Colon (tissue), 2 donors: ENCODE results near the gene SLC1A2.

Experiments used
- FAIRE-seq: peaks from 2 replicates; lab custom pipeline; 2012; peaks lifted over from hg19 to GRCh38; lab: Jason Lieb, UNC
- donor health status: control.
- donor health status: control.

The SLC1A2 gene

DNA sequence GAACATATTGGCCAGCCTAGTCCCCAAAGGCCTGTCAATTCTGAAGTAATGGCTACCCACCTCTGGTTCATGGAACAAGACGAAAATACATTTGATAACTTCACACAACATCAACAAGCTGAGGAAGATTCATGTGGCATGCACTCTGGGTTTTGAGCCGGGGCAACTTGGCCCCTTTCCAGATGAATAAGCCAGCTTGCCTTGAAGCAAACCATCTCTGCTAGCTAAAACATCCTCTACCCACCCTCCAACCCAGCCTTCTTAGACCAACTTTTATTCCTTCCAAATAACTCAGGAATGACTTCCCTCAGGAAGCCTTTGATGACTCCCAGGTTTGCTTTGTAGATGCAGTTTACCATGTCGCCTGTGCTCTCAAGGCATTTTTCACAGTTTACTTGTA lies 94.4 kb downstream of the SLC1A2 start:
- FAIRE-seq = no peak

DNA sequence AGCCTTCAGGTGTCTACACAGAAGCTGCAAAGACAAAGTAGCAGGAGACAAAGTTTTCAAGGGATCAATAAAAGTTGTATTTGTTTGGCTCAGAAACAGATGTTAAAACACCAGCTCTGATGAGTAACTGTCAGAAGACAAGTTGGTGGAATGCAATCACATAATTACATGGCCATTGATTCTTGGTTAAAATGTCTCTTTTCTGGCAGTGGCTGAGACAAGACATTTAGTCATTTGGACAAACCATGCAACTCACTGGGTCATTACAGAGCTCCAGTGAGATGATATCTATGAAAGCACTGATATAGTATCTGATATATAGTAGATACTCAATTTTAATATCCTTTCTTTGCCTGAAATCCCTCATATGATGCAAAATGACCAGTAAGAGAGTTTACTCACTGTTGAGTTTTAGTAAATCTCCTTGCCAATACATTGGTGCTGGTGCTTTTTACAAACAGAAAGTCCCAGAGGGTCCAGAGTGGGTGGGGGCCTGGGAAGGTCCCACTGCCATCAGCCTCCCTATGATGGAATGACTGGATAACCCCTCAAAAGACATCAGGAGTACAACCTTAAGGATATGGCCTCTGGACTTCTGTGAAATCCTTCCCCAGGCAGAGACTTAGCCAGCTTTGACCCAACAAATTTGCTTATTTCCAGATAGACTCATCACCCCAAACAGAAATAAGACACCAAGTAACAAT lies 95.0 kb downstream of the SLC1A2 start:
- no peak for FAIRE-seq

DNA sequence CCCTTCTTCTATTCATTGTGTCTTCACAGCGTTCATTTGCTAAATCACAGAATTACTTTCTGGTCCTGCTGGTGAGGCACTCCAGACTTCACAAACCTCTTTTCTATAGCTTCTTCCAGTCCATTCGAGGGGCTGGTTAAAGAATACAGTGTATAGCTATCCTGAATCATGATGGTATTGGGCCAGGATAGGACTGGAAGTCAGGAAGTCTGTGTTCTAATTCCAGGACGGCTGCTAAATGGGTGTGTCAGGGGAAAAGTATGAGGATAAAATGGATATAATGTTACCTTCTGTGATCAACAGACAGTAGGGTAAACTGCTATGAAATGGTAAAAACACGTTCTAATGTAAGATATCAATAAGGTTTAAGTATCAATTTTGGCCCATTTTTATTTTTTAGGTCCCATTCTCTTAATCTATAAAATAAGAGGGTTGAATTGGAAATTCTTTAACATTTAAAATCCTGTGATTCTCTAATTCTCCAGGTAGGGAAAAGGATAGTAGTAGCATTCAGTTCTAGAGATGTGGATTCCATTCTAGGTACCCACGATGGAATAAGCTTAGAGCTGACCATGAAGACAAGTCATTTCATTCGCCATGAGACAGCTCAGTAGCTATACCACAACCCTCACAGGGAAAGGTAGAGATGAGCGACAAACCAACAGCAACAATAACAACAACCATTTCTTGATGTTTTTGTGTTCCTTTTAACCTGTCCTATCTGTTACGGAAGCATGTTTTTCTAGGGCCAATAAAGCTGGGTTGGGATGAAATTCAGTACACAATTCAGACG lies 96.1 kb downstream of the SLC1A2 start:
- FAIRE-seq = no peak

GRCh38 chr11:35322318-35322979 lies 96.9 kb downstream of the SLC1A2 start:
- no peak for FAIRE-seq

DNA sequence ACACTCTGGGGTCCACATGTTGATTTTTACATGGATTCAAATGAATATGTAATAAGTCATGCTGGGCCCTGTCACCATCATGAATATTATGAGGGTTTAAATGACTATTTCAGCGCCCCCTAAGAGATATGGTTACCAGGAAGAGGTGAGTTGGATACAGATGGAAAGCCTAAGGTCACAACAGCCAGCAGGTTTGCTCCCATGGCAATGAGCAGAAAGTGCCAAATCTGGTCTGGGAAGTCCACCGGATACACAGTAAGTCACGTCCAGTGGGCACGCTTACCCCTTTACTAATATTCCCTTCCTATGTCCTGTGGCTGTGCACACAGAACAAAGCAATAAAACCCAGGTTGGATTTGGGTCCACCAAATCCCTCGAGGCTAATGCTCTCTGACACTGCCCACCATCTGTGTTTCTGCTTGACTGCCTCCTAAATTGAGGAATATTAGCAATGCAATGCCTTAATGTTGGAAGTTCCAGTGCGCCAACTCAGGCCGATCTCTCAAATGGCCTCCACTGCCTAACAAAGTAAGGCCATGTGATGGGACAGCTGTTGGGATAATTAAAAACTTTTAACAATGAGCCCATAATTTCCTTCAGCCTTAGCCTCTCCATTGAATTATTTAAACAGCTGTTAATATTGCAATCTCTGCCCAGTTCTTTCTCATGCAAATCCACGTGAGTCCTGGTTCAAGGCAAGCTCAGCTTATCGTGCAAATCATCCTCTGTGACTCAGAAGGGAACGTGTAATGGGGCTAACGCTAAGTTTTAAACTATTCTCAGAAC lies 97.6 kb downstream of the SLC1A2 start:
- FAIRE-seq = no peak

- no peak for FAIRE-seq
Measured at GRCh38 chr11:35321111-35321510, 98.2 kb downstream of the SLC1A2 start.

DNA sequence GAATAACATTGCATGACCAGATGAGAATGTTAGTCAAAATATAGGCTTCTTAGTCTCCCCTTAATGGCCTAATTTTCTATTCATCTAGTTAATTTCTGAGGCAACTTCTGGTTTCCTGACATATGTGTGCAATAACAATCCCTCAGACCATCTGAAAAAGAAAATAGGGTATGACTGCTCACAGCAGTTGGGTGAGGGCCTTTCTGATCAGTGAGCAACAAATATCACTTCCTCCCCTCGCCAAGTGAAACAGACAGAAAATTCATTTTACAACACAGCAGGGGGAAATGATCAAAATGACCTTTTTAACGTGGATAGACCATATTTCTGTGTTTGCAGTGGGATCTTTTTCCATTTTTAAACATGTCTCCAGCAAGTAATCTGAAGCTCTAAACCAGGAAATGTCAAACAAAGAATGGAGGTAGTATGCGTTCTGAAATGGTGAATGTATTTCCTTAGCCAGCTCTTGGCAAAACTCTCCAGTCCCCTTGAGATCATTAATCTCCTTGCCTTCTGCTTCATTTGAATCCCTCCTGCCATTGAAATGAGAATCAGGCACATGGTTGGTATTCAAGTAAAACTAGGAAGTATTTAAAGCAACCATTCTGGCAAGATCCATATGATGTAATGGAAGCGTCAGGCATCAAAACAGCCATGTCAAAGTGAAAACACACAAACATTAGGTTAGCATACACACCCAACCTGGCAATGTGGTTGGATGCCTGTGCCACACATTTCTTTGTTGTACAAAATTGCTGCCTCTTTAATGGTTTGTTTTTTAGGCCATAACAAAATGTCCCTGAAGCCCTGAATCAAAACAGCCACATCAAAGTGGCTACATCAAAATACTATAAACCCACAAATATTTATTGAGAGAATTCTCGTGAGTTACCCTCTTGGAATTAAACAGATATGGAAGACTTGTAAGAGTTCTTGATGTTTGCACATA lies 100.1 kb downstream of the SLC1A2 start:
- FAIRE-seq = no peak

DNA sequence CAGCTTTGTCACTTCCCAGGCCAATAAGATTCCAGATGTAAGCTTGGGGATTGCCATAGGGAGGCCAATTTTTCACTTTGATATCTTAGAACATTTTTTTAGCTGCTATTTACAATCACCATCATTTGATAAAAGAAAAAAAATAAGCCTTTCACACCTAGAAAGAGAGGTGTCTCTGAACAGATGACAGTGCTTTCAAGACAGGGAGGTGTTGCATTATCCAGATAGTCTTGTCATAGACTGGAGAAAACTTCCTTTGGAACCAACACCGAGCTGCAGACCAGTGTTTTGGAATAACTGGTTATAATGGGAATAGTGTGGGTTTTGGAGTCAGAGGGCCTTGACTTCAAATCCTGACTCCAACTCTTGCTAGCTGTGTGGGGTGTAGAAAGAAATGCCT lies 101.0 kb downstream of the SLC1A2 start:
- FAIRE-seq = no peak

DNA sequence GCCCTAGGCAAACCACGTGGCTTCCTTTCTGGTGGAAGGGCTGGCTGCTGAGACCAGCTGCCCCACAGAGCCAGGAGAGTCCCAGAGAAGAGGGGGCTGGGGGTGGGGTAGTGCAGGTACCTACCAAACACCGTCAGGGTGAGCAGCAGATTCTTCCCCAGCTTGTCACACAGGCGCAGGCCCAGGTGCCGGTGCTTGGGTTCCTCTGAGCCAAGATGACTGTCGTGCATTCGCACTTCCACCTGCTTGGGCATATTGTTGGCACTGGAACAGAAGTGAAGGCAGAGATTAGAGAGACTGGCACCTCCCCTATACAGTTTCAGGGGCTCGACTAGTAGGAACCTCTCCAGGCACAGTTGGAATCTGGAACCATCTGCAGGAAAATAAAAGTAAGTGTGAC lies 102.1 kb downstream of the SLC1A2 start:
- FAIRE-seq = no peak

GRCh38 chr11:35316161-35316560 lies 103.2 kb downstream of the SLC1A2 start:
- no peak for FAIRE-seq

- FAIRE-seq = no peak
Measured at GRCh38 chr11:35313760-35314153, 105.6 kb downstream of the SLC1A2 start.

GRCh38 chr11:35313066-35313759 lies 106.1 kb downstream of the SLC1A2 start:
- FAIRE-seq = no peak

DNA sequence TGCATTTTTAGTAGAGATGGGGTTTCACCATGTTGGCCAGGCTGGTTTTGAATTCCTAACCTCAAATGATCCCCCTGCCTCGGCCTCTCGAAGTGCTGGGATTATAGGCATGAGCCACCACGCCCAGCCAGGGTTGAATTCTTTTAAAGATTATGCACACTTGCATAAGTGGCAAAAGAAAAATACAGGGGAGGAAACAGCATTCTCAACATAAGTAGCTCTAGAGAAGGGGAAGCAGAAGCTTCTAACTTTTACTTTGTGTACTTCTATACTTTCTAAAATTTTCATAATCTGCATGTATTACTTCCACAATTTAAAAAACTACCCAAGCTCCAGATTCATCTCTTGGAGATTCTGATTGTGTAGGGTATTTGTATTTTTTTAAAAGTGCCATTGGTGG lies 108.0 kb downstream of the SLC1A2 start:
- FAIRE-seq = no peak

DNA sequence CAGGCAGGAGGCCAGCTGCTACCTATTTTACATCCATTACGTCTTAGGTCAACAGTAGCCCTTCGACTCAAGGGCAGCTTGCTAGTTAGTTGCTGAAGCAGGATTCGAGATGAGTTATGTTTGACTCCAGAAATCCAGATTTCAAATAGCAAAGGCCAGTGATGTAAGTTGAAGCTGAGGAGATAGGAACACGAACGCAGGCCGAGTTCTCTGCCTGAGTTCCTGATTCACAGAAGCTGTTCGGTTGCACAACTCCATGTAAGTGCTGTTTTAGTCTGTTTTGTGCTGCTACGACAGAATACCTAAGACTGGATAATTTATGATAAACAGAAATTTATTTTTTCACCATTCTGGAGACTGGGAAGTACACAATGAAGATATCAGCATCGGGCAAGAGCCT lies 111.2 kb downstream of the SLC1A2 start:
- FAIRE-seq = no peak

GRCh38 chr11:35307221-35307621 lies 112.1 kb downstream of the SLC1A2 start:
- no peak for FAIRE-seq

- FAIRE-seq = no peak
Measured at GRCh38 chr11:35305670-35306382, 113.5 kb downstream of the SLC1A2 start.

GRCh38 chr11:35304900-35305460 lies 114.4 kb downstream of the SLC1A2 start:
- FAIRE-seq = no peak

DNA sequence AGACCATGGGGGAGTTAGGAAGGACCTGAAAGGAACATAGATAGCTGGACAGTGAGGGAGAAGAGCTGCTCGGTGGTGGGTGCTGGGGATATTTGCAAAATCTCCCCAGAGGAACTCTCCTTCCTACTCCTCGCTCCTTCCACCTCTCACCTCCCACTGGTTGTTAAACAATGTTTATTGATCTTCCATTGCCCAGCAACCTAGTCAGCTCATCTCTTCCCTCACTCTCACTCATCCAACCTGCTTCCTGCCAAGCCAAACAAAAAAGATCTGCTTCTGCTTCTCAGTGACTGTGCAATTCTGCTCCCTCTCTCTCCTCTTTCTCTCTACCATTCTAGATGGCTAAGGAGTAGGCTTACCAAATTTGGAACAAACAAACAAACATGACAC lies 115.0 kb downstream of the SLC1A2 start:
- no peak for FAIRE-seq

DNA sequence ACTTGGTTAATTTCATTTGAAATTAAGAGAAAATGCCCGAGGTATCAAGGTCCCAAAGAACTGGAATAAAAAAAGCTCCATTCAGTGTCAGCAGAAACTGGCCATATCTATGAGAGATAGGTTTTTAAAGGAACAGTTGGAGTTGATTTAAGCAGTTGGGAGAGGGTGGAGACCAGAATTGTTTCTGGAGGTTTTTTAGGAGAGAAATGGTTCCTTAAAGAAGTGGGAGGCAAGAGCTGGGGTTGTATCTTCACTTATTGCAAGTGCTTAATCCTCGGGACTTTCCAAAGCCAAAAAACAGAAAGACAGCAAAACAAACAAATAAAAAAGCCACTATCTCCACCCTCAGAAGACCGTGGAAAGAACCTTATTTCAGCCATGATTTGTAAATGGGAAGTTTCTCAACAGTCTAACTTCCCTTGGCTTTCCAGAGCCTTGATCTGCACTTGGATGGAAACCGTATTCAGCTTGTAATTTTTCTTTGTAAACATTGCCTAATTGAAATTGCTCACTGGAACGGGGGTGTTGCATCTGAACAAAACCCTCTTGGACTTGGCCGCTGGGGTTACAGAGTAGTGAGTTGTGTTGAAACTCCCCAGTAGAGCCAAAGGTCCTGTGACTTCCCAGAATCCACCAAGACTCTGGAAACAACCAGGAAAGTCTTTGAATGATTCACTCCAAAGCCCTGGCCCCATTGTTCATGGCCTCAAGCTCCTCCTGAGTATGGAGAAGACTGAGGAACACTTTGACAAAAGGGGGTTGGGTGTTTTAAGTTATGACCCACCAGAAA lies 115.6 kb downstream of the SLC1A2 start:
- no peak for FAIRE-seq
